ENCODE results near the gene BID.

The BID gene

GRCh38 chr22:17802822-17803221, 28.6 kb upstream of the BID start:
- DNase-seq: no peak

- DNase-seq: no peak
Measured at GRCh38 chr22:17802411-17802810, 28.1 kb upstream of the BID start.

GRCh38 chr22:17797721-17798559, 23.7 kb upstream of the BID start:
- no peak for DNase-seq

GRCh38 chr22:17796695-17797094, 22.4 kb upstream of the BID start:
- DNase-seq: no peak

GRCh38 chr22:17795661-17796548, 21.6 kb upstream of the BID start:
- no peak for DNase-seq

GRCh38 chr22:17794726-17795542, 20.7 kb upstream of the BID start:
- no peak for DNase-seq

- no peak for DNase-seq
Measured at GRCh38 chr22:17792854-17793434, 18.7 kb upstream of the BID start.

GRCh38 chr22:17792299-17792698, 18.0 kb upstream of the BID start:
- DNase-seq: no peak

- no peak for DNase-seq
Measured at GRCh38 chr22:17791196-17791595, 16.9 kb upstream of the BID start.

GRCh38 chr22:17789379-17790200, 15.3 kb upstream of the BID start:
- no peak for DNase-seq

GRCh38 chr22:17788528-17789378, 14.5 kb upstream of the BID start:
- DNase-seq: no peak

- no peak for DNase-seq
Measured at GRCh38 chr22:17787716-17788330, 13.6 kb upstream of the BID start.

- DNase-seq: no peak
Measured at GRCh38 chr22:17787241-17787640, 13.0 kb upstream of the BID start.

GRCh38 chr22:17786435-17787161, 12.3 kb upstream of the BID start:
- DNase-seq: no peak

- DNase-seq: peak; percentile 49
Measured at GRCh38 chr22:17785185-17786184, 11.2 kb upstream of the BID start.

- DNase-seq: no peak
Measured at GRCh38 chr22:17784776-17785175, 10.5 kb upstream of the BID start.

- no peak for DNase-seq
Measured at GRCh38 chr22:17783773-17784480, 9.7 kb upstream of the BID start.

- no peak for DNase-seq
Measured at GRCh38 chr22:17783312-17783711, 9.0 kb upstream of the BID start.
